Measurements from ENCODE around the gene CARMIL3. TPM values are rescaled to one million over a fixed set of nuclear protein-coding genes. Genes with fewer than 3 reads are reported as not detected.

Gene CARMIL3
- total RNA-seq, 2 donors from 2014 or later, result 0.29 to 2.1 TPM

DNA sequence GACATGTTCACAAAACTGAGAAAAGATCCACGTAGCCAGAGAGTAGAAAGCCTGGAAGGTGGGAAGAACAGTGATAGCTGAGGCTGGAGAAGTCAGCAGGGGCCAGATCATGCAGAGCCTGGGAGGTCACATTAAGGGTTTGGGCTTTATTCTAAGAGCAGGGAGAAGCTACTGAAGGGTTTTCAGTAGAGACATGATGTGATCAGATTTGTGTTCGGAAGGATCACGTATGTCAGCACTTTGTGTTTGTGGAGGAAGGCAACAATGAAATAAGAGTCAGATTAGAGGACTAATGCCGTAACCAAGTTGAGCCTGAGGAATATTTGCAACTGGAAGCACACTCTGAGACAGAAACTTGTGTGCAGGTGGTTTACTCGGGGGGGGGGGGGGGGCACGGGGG lies 38.1 kb downstream of the CARMIL3 start:
- Histone ChIP-seq H3K27me3 (no peaks in the 10 kb centered on the region), H3K9me3 (no peaks in the 10 kb centered on the region), H3K9ac (ENCODE audit: low read depth in 2 of 2, low read length in 2 of 2) (no peak overlapping the region), H3K4me1 (peaks cover 6% of the 10 kb centered on the region), H3K27ac (no peak overlapping the region), H3K36me3 (no peaks in the 10 kb centered on the region), H3K4me3 (no peak overlapping the region)
- intact Hi-C loops (cut with DNase I), result loop anchor here (2.0 kb wide), 1 partner anchor 31 kb away; no protein-coding TSS in a partner anchor
- DNase-seq, result no peak
- TF ChIP-seq, protein P1, sequence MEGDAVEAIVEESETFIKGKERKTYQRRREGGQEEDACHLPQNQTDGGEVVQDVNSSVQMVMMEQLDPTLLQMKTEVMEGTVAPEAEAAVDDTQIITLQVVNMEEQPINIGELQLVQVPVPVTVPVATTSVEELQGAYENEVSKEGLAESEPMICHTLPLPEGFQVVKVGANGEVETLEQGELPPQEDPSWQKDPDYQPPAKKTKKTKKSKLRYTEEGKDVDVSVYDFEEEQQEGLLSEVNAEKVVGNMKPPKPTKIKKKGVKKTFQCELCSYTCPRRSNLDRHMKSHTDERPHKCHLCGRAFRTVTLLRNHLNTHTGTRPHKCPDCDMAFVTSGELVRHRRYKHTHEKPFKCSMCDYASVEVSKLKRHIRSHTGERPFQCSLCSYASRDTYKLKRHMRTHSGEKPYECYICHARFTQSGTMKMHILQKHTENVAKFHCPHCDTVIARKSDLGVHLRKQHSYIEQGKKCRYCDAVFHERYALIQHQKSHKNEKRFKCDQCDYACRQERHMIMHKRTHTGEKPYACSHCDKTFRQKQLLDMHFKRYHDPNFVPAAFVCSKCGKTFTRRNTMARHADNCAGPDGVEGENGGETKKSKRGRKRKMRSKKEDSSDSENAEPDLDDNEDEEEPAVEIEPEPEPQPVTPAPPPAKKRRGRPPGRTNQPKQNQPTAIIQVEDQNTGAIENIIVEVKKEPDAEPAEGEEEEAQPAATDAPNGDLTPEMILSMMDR (IDR thresholded peaks at IDR 0.05), result no peak

DNA sequence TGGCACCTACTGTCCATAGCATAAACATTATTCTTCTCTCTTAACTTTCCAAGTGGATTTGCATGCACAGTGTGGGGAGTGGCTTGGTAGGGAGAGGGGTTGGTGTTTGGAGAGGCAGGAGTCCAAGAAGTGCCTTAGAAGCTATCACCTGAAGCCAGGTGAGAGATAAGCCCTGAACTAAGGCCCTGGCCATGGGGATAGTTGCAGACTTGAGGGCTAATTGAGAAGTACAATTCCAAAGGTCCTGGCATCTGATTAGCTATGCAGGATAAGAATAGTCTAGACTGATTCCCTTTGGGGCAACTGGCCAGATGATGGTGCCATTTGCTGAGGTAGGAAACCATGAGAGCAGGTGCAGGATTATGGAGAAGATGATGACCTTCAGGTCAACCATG lies 40.3 kb downstream of the CARMIL3 start:
- Histone ChIP-seq H3K4me3 (no peak overlapping the region), H3K27ac (peak overlapping the region; percentile 14), H3K9ac (ENCODE audit: low read depth in 2 of 2, low read length in 2 of 2) (no peak overlapping the region), H3K27me3 (no peaks in the 10 kb centered on the region), H3K4me1 (peaks cover 8% of the 10 kb centered on the region), H3K36me3 (no peaks in the 10 kb centered on the region), H3K9me3 (no peaks in the 10 kb centered on the region)
- peak; percentile 54 for DNase-seq
- TF ChIP-seq, protein P1 (IDR thresholded peaks at IDR 0.05), result no peak
- intact Hi-C loops (cut with DNase I), result no loop called here

- H3K4me3 ChIP-seq, result no peak overlapping the region
- no peaks in the 10 kb centered on the region for H3K36me3 ChIP-seq
- peak overlapping the region in 1 of 2 donors; percentile 29 for H3K9ac ChIP-seq (ENCODE audit: low read depth in 2 of 2, low read length in 2 of 2)
- intact Hi-C loops (cut with DNase I), result no loop called here
- peak overlapping the region; percentile 99 for H3K27ac ChIP-seq
- H3K9me3 ChIP-seq, result no peaks in the 10 kb centered on the region
- peak; percentile 28 for DNase-seq
- TF ChIP-seq, protein P1 (IDR thresholded peaks at IDR 0.05), result no peak
- peaks cover 8% of the 10 kb centered on the region for H3K4me1 ChIP-seq
- H3K27me3 ChIP-seq, result no peaks in the 10 kb centered on the region
Measured at GRCh38 chr14:24092505-24093206, 40.8 kb downstream of the CARMIL3 start.

- peak overlapping the region; percentile 98 to 100 for H3K9ac ChIP-seq (ENCODE audit: low read depth in 2 of 2, low read length in 2 of 2)
- H3K4me3 ChIP-seq, result peak overlapping the region; percentile 97
- H3K36me3 ChIP-seq, result peaks cover 4% of the 10 kb centered on the region
- no peaks in the 10 kb centered on the region for H3K27me3 ChIP-seq
- TF ChIP-seq, protein P1 (IDR thresholded peaks at IDR 0.05), result no peak
- H3K4me1 ChIP-seq, result peaks cover 8% of the 10 kb centered on the region
- DNase-seq, result peak; percentile 27
- intact Hi-C loops (cut with DNase I), result no loop called here
- H3K9me3 ChIP-seq, result no peaks in the 10 kb centered on the region
- H3K27ac ChIP-seq, result peak overlapping the region; percentile 99
Measured at GRCh38 chr14:24093207-24093900, 41.5 kb downstream of the CARMIL3 start.

- H3K36me3 ChIP-seq, result peaks cover 10% of the 10 kb centered on the region
- peak; percentile 96 for DNase-seq
- H3K27ac ChIP-seq, result peak within 1 kb of the TSS; percentile 99
- no peaks in the 10 kb centered on the region for H3K9me3 ChIP-seq
- H3K4me3 ChIP-seq, result peak within 1 kb of the TSS; percentile 97
- intact Hi-C loops (cut with DNase I), result no loop called here
- TF ChIP-seq, protein P1 (IDR thresholded peaks at IDR 0.05), result no peak
- H3K4me1 ChIP-seq, result peaks cover 8% of the 10 kb centered on the region
- H3K27me3 ChIP-seq, result no peaks in the 10 kb centered on the region
- H3K9ac ChIP-seq (ENCODE audit: low read depth in 2 of 2, low read length in 2 of 2), result peak within 1 kb of the TSS; percentile 98 to 100
Measured at GRCh38 chr14:24093901-24094840, 42.4 kb downstream of the CARMIL3 start, which contains the start of gene PCK2. Gene PCK2, plus strand, starts transcription at chr14:24094311. Its CDS starts 95 bp downstream, at chr14:24094406.
